ENCODE results near the gene GABRB2.

The GABRB2 gene

DNA sequence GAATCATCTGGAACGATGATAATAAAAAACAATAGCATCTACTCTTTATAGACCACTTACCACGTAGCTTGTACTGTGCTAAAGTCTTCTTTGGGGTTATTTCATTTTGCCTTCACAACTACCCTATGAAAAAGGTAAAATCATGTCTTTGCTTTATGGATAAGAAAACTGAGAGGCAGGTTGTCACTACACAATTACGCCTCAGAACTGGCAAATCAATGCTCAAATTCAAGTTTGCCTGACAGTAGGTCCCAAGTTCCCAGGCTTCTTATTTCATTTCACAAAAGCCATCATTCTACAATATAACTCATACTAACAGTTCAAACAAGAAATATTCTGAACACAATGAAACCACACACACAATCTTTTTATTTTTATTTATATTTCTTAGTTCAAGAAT, 258.5 kb downstream of the GABRB2 start:
- no peak overlapping the region for H2BK120ac ChIP-seq (ENCODE audit: low read depth, low read length)
- H3K4ac ChIP-seq (ENCODE audit: low read depth in 1 of 2, low read length in 2 of 2) = no peak overlapping the region
- H3K4me1 ChIP-seq (ENCODE audit: control insufficient read depth, insufficient read depth, low read depth, low read length) = no peaks in the 10 kb centered on the region
- no peak overlapping the region for H2BK15ac ChIP-seq (ENCODE audit: low read depth, poor library complexity, severe bottlenecking)
- no peak overlapping the region for H4K8ac ChIP-seq (ENCODE audit: low read length)
- no peak overlapping the region for H3K27ac ChIP-seq (ENCODE audit: low read length, poor library complexity, severe bottlenecking)
- 79% methylated on average over 2 of the region's 3 CpGs for WGBS
- no peak overlapping the region for H2AFZ ChIP-seq (ENCODE audit: low read depth, low read length)
- H2AK5ac ChIP-seq (ENCODE audit: low read length, severe bottlenecking) = no peak overlapping the region
- H3K9ac ChIP-seq (ENCODE audit: low read length) = no peak overlapping the region
- H2BK5ac ChIP-seq (ENCODE audit: low read depth, low read length, poor library complexity, severe bottlenecking) = no peak overlapping the region
- H3K14ac ChIP-seq (ENCODE audit: low read length in 2 of 2) = no peak overlapping the region
- DNase-seq = no peak
- H3K9me3 ChIP-seq (ENCODE audit: control insufficient read depth, low read length) = no peaks in the 10 kb centered on the region
- H3K36me3 ChIP-seq (ENCODE audit: control insufficient read depth in 1 of 2, insufficient read depth in 2 of 2, low read depth in 1 of 2, low read length in 2 of 2) = no peaks in the 10 kb centered on the region
- H3K18ac ChIP-seq (ENCODE audit: low read depth in 1 of 2, low read length in 2 of 2) = no peak overlapping the region
- H3K27me3 ChIP-seq (ENCODE audit: control insufficient read depth in 1 of 2, insufficient read depth in 1 of 2, low read length in 2 of 2) = no peaks in the 10 kb centered on the region
- H4K91ac ChIP-seq (ENCODE audit: low read length) = no peak overlapping the region
- H2BK12ac ChIP-seq (ENCODE audit: low read length in 2 of 2) = no peak overlapping the region
- no peak overlapping the region for H3K4me3 ChIP-seq (ENCODE audit: insufficient read depth in 1 of 2, low read depth in 1 of 2, low read length in 2 of 2)
- no peak overlapping the region for H3K4me2 ChIP-seq (ENCODE audit: low read length, poor library complexity, severe bottlenecking)
- H3K23ac ChIP-seq (ENCODE audit: low read length in 2 of 2) = no peak overlapping the region
- H3K79me1 ChIP-seq (replicated peaks; ENCODE audit: low read length, poor library complexity, severe bottlenecking) = no peaks in the 10 kb centered on the region

- WGBS = 18% methylated on average over 1 of the region's 1 CpG
- no peaks in the 10 kb centered on the region for H3K79me1 ChIP-seq (replicated peaks; ENCODE audit: low read length, poor library complexity, severe bottlenecking)
Measured at GRCh38 chr5:161287436-161287835, 259.1 kb downstream of the GABRB2 start.

DNA sequence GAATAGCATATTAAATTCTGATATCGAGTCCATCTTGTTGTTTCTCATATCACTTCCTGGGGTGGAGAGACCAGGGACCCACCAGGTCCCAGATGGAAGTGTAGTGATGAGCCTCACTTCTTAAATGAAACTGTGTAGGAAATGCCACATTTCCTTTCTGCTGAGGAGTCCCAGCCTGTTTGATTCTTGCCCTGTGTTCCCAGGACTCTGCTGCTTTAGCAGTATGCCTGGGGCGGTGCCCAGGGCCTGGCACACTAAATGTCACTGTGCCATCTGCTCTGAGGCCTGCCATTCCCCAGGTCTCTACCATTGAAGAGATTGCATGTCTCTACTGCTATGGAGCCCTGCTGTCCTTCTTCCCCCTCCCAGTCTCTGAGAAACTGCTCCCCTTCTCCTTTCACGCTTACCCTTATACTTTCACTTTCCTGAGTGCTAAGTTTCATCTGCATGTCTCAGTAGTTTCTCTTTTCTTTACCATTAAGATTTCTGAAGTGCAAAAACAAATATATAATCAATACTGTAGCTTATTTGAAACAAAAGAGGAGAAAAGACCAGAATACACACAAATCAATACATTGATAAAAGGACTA, 260.4 kb downstream of the GABRB2 start:
- no peaks in the 10 kb centered on the region for H3K4me1 ChIP-seq (ENCODE audit: control insufficient read depth, insufficient read depth, low read depth, low read length)
- H2BK120ac ChIP-seq (ENCODE audit: low read depth, low read length) = no peak overlapping the region
- no peak overlapping the region for H3K4me3 ChIP-seq (ENCODE audit: insufficient read depth in 1 of 2, low read depth in 1 of 2, low read length in 2 of 2)
- no peaks in the 10 kb centered on the region for H3K9me3 ChIP-seq (ENCODE audit: control insufficient read depth, low read length)
- H3K23ac ChIP-seq (ENCODE audit: low read length in 2 of 2) = no peak overlapping the region
- no peak for DNase-seq
- H2AFZ ChIP-seq (ENCODE audit: low read depth, low read length) = no peak overlapping the region
- H2BK12ac ChIP-seq (ENCODE audit: low read length in 2 of 2) = no peak overlapping the region
- no peak overlapping the region for H3K9ac ChIP-seq (ENCODE audit: low read length)
- no peak overlapping the region for H3K27ac ChIP-seq (ENCODE audit: low read length, poor library complexity, severe bottlenecking)
- H3K14ac ChIP-seq (ENCODE audit: low read length in 2 of 2) = no peak overlapping the region
- H3K4ac ChIP-seq (ENCODE audit: low read depth in 1 of 2, low read length in 2 of 2) = no peak overlapping the region
- no peak overlapping the region for H3K18ac ChIP-seq (ENCODE audit: low read depth in 1 of 2, low read length in 2 of 2)
- WGBS = 65% methylated on average over 3 of the region's 3 CpGs
- H2BK5ac ChIP-seq (ENCODE audit: low read depth, low read length, poor library complexity, severe bottlenecking) = no peak overlapping the region
- no peaks in the 10 kb centered on the region for H3K27me3 ChIP-seq (ENCODE audit: control insufficient read depth in 1 of 2, insufficient read depth in 1 of 2, low read length in 2 of 2)
- H3K4me2 ChIP-seq (ENCODE audit: low read length, poor library complexity, severe bottlenecking) = no peak overlapping the region
- no peak overlapping the region for H2AK5ac ChIP-seq (ENCODE audit: low read length, severe bottlenecking)
- no peak overlapping the region for H4K8ac ChIP-seq (ENCODE audit: low read length)
- H3K36me3 ChIP-seq (ENCODE audit: control insufficient read depth in 1 of 2, insufficient read depth in 2 of 2, low read depth in 1 of 2, low read length in 2 of 2) = no peaks in the 10 kb centered on the region
- no peak overlapping the region for H2BK15ac ChIP-seq (ENCODE audit: low read depth, poor library complexity, severe bottlenecking)
- no peaks in the 10 kb centered on the region for H3K79me1 ChIP-seq (replicated peaks; ENCODE audit: low read length, poor library complexity, severe bottlenecking)
- no peak overlapping the region for H4K91ac ChIP-seq (ENCODE audit: low read length)

More at GRCh38 chr5:161287436-161287835, 259.1 kb downstream of the GABRB2 start:
- H3K27me3 ChIP-seq (ENCODE audit: control insufficient read depth in 1 of 2, insufficient read depth in 1 of 2, low read length in 2 of 2) = no peaks in the 10 kb centered on the region
- no peaks in the 10 kb centered on the region for H3K4me1 ChIP-seq (ENCODE audit: control insufficient read depth, insufficient read depth, low read depth, low read length)
- no peak overlapping the region for H3K14ac ChIP-seq (ENCODE audit: low read length in 2 of 2)
- no peak overlapping the region for H3K9ac ChIP-seq (ENCODE audit: low read length)
- H2BK12ac ChIP-seq (ENCODE audit: low read length in 2 of 2) = no peak overlapping the region
- no peak overlapping the region for H3K23ac ChIP-seq (ENCODE audit: low read length in 2 of 2)
- H3K18ac ChIP-seq (ENCODE audit: low read depth in 1 of 2, low read length in 2 of 2) = no peak overlapping the region
- H3K36me3 ChIP-seq (ENCODE audit: control insufficient read depth in 1 of 2, insufficient read depth in 2 of 2, low read depth in 1 of 2, low read length in 2 of 2) = no peaks in the 10 kb centered on the region
- no peak overlapping the region for H4K91ac ChIP-seq (ENCODE audit: low read length)
- no peak overlapping the region for H2BK5ac ChIP-seq (ENCODE audit: low read depth, low read length, poor library complexity, severe bottlenecking)
- no peak overlapping the region for H3K4ac ChIP-seq (ENCODE audit: low read depth in 1 of 2, low read length in 2 of 2)
- H2BK15ac ChIP-seq (ENCODE audit: low read depth, poor library complexity, severe bottlenecking) = no peak overlapping the region
- no peak overlapping the region for H4K8ac ChIP-seq (ENCODE audit: low read length)
- H3K9me3 ChIP-seq (ENCODE audit: control insufficient read depth, low read length) = no peaks in the 10 kb centered on the region
- no peak overlapping the region for H3K4me3 ChIP-seq (ENCODE audit: insufficient read depth in 1 of 2, low read depth in 1 of 2, low read length in 2 of 2)
- DNase-seq = no peak
- no peak overlapping the region for H2BK120ac ChIP-seq (ENCODE audit: low read depth, low read length)
- no peak overlapping the region for H2AK5ac ChIP-seq (ENCODE audit: low read length, severe bottlenecking)
- H2AFZ ChIP-seq (ENCODE audit: low read depth, low read length) = no peak overlapping the region
- no peak overlapping the region for H3K27ac ChIP-seq (ENCODE audit: low read length, poor library complexity, severe bottlenecking)
- H3K4me2 ChIP-seq (ENCODE audit: low read length, poor library complexity, severe bottlenecking) = no peak overlapping the region

GRCh38 chr5:161284445-161284844, 262.1 kb downstream of the GABRB2 start:
- no peak overlapping the region for H2BK15ac ChIP-seq (ENCODE audit: low read depth, poor library complexity, severe bottlenecking)
- no peak overlapping the region for H3K4me3 ChIP-seq (ENCODE audit: insufficient read depth in 1 of 2, low read depth in 1 of 2, low read length in 2 of 2)
- WGBS = 76% methylated on average over 2 of the region's 2 CpGs
- H3K14ac ChIP-seq (ENCODE audit: low read length in 2 of 2) = no peak overlapping the region
- no peak overlapping the region for H3K18ac ChIP-seq (ENCODE audit: low read depth in 1 of 2, low read length in 2 of 2)
- H2BK12ac ChIP-seq (ENCODE audit: low read length in 2 of 2) = no peak overlapping the region
- no peak overlapping the region for H3K4ac ChIP-seq (ENCODE audit: low read depth in 1 of 2, low read length in 2 of 2)
- no peak overlapping the region for H2AK5ac ChIP-seq (ENCODE audit: low read length, severe bottlenecking)
- H2AFZ ChIP-seq (ENCODE audit: low read depth, low read length) = no peak overlapping the region
- H3K9ac ChIP-seq (ENCODE audit: low read length) = no peak overlapping the region
- no peak overlapping the region for H4K91ac ChIP-seq (ENCODE audit: low read length)
- H3K9me3 ChIP-seq (ENCODE audit: control insufficient read depth, low read length) = no peaks in the 10 kb centered on the region
- no peak overlapping the region for H4K8ac ChIP-seq (ENCODE audit: low read length)
- H3K27me3 ChIP-seq (ENCODE audit: control insufficient read depth in 1 of 2, insufficient read depth in 1 of 2, low read length in 2 of 2) = no peaks in the 10 kb centered on the region
- no peak overlapping the region for H3K27ac ChIP-seq (ENCODE audit: low read length, poor library complexity, severe bottlenecking)
- no peak overlapping the region for H3K4me2 ChIP-seq (ENCODE audit: low read length, poor library complexity, severe bottlenecking)
- no peak overlapping the region for H2BK5ac ChIP-seq (ENCODE audit: low read depth, low read length, poor library complexity, severe bottlenecking)
- no peaks in the 10 kb centered on the region for H3K79me1 ChIP-seq (replicated peaks; ENCODE audit: low read length, poor library complexity, severe bottlenecking)
- H3K36me3 ChIP-seq (ENCODE audit: control insufficient read depth in 1 of 2, insufficient read depth in 2 of 2, low read depth in 1 of 2, low read length in 2 of 2) = no peaks in the 10 kb centered on the region
- no peak overlapping the region for H2BK120ac ChIP-seq (ENCODE audit: low read depth, low read length)
- DNase-seq = no peak
- no peaks in the 10 kb centered on the region for H3K4me1 ChIP-seq (ENCODE audit: control insufficient read depth, insufficient read depth, low read depth, low read length)
- H3K23ac ChIP-seq (ENCODE audit: low read length in 2 of 2) = no peak overlapping the region

Measured in mesenchymal stem cell (in vitro differentiated cells and primary cell).